G401 (cell line): Measurements from ENCODE around the gene OXT. TPM values are rescaled to one million over a fixed set of nuclear protein-coding genes. Genes with fewer than 3 reads are reported as not detected.

ENCODE experiments used
- DNase-seq: peaks from one replicate; pipeline ENCODE4 v3.0.0-alpha.2; 2015; ENCODE audit warnings: low spot score
- in situ Hi-C: cut with HindIII; loops from 2 replicates; pipeline ENCODE4 v1.10.0; 2016; ENCODE audit warnings: low sequenced_read_pairs, mixed read lengths
- total RNA-seq: library from RNA; depleted of rRNA; stranded (reverse); fragments of >200 nt; shearing (Covaris generic); gene quantifications from 2 replicates; pipeline ENCODE4 v1.2.3, GENCODE V29; 2014

The OXT gene
- total RNA-seq, 1 experiment from 2014 or later, result not detected

- no peak for DNase-seq
- in situ Hi-C loops, result no loop called here
These were observed 11.0 kb downstream of the OXT start for GRCh38 chr20:3082306-3082951.

- no peak for DNase-seq
- in situ Hi-C loops, result no loop called here
These were observed 11.8 kb downstream of the OXT start for GRCh38 chr20:3082955-3083952.

GRCh38 chr20:3084283-3084985 is 13.0 kb downstream of the OXT start, which contains the start of gene AVP:
AVP (minus strand) TSS chr20:3084724; CDS start chr20:3084674, 50 bp downstream.
- in situ Hi-C loops, result no loop called here
- DNase-seq, result no peak

- DNase-seq, result no peak
- in situ Hi-C loops, result no loop called here
These were observed 13.6 kb downstream of the OXT start for GRCh38 chr20:3084986-3085360.

GRCh38 chr20:3085571-3086072 is 14.2 kb downstream of the OXT start:
- no peak for DNase-seq
- in situ Hi-C loops, result no loop called here

- in situ Hi-C loops, result no loop called here
- DNase-seq, result no peak
These were observed 16.6 kb downstream of the OXT start for GRCh38 chr20:3088031-3088430.

- no peak for DNase-seq
- in situ Hi-C loops, result no loop called here
These were observed 19.1 kb downstream of the OXT start for GRCh38 chr20:3090565-3090964.

- in situ Hi-C loops, result no loop called here
- DNase-seq, result no peak
These were observed 21.4 kb downstream of the OXT start for GRCh38 chr20:3092611-3093379.

GRCh38 chr20:3093861-3094361 is 22.5 kb downstream of the OXT start:
- no peak for DNase-seq
- in situ Hi-C loops, result no loop called here

- in situ Hi-C loops, result no loop called here
- DNase-seq, result no peak
These were observed 23.6 kb downstream of the OXT start for GRCh38 chr20:3094848-3095629.

- no peak for DNase-seq
- in situ Hi-C loops, result no loop called here
These were observed 29.1 kb downstream of the OXT start for GRCh38 chr20:3100480-3100879.

- in situ Hi-C loops, result no loop called here
- no peak for DNase-seq
These were observed 29.8 kb downstream of the OXT start for GRCh38 chr20:3101251-3101650.

- in situ Hi-C loops, result no loop called here
- DNase-seq, result no peak
These were observed 30.5 kb downstream of the OXT start for GRCh38 chr20:3101737-3102574.

- no peak for DNase-seq
- in situ Hi-C loops, result no loop called here
These were observed 31.4 kb downstream of the OXT start for GRCh38 chr20:3102575-3103368.

GRCh38 chr20:3103369-3104032 is 32.1 kb downstream of the OXT start:
- no peak for DNase-seq
- in situ Hi-C loops, result no loop called here
